ENCODE results near the gene CDCA3.

CDCA3 gene

DNA sequence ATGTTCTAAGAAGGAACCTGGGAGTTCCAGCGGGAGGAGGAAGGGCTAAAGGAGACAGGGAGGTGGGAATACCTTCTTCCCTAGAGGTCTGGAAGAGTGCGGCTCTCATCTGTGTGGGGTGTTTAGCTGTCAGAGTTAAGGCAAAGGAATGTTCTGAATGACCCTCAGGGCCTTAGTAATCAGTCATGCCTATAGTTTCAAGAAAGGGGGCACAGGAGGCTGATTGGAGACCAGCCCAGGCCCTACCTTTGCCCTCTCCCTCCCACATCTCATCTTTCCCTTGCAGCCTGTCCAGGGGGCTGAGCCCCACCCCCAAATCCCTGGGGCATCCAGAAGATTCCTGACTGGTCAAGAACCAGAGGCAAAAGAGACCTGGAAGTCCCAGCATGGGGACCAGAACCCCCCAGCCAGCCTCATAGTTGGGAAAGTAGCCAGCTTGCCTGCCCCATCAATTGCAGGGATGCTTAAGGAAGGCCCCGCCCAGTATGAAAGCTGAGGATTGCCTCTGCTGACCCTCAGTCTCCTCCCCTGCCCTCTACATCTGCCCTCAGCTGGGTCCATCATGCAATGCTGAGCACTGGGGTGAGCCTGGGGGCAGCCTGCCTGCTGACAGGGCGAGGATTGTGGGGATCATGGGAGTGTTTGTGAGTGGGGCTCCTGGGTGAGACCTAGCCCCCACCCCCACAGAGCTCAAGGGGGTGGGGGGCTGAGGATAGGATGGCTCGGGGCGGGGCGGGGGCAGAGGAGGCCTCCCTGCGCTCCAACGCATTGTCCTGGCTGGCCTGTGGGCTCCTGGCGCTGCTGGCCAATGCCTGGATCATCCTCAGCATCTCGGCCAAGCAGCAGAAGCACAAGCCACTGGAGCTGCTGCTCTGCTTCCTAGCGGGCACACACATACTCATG is 27.7 kb downstream of the CDCA3 start:
- no peak overlapping the region for H3K4me3 ChIP-seq (ENCODE audit: low read depth, low read length)
- no peak for DNase-seq (ENCODE audit: low read depth)
- in situ Hi-C loops (cut with HindIII; ENCODE audit: low sequenced_read_pairs): no loop called here
- TF ChIP-seq, protein P1, sequence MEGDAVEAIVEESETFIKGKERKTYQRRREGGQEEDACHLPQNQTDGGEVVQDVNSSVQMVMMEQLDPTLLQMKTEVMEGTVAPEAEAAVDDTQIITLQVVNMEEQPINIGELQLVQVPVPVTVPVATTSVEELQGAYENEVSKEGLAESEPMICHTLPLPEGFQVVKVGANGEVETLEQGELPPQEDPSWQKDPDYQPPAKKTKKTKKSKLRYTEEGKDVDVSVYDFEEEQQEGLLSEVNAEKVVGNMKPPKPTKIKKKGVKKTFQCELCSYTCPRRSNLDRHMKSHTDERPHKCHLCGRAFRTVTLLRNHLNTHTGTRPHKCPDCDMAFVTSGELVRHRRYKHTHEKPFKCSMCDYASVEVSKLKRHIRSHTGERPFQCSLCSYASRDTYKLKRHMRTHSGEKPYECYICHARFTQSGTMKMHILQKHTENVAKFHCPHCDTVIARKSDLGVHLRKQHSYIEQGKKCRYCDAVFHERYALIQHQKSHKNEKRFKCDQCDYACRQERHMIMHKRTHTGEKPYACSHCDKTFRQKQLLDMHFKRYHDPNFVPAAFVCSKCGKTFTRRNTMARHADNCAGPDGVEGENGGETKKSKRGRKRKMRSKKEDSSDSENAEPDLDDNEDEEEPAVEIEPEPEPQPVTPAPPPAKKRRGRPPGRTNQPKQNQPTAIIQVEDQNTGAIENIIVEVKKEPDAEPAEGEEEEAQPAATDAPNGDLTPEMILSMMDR (IDR thresholded peaks at IDR 0.05; ENCODE audit: low read depth, low read length, missing control alignments): no peak

DNA sequence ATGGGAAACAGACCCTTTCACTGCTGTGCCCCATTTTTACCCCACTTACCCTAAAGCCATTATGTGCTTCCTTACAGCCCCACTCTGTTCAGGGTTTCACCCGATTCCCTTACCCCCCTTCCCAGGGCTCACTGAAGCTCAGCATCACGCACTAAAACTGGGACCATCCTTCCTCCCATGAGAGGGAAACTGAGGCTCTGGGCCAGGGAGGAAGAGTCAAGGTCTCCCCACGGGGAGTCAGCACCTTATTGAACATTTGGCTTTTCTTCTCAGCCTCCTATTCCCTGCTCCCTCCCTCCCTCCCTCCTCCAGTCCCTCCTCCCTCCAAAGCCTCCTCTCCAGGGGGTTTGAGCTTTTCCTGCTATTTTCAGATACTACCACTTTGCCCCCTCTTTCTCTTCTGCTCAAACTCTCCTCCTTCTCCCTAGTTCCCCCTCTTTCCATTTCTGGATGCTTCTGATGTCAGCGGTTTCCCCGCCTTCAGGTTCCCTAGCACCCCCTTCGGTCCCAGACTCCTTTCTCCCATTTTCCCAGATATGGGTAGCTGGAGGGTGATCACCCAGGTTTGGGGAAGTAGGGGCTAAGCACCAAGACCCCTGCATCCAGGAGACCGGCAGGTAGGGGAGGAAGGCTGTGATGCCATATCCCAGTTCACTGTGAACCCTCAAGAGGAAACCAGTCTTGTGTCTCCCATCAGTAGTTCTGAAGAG is 28.5 kb downstream of the CDCA3 start:
- DNase-seq (ENCODE audit: low read depth): no peak
- in situ Hi-C loops (cut with HindIII; ENCODE audit: low sequenced_read_pairs): no loop called here
- H3K4me3 ChIP-seq (ENCODE audit: low read depth, low read length): peak overlapping the region; percentile 52
- TF ChIP-seq, protein P1 (IDR thresholded peaks at IDR 0.05; ENCODE audit: low read depth, low read length, missing control alignments): no peak

DNA sequence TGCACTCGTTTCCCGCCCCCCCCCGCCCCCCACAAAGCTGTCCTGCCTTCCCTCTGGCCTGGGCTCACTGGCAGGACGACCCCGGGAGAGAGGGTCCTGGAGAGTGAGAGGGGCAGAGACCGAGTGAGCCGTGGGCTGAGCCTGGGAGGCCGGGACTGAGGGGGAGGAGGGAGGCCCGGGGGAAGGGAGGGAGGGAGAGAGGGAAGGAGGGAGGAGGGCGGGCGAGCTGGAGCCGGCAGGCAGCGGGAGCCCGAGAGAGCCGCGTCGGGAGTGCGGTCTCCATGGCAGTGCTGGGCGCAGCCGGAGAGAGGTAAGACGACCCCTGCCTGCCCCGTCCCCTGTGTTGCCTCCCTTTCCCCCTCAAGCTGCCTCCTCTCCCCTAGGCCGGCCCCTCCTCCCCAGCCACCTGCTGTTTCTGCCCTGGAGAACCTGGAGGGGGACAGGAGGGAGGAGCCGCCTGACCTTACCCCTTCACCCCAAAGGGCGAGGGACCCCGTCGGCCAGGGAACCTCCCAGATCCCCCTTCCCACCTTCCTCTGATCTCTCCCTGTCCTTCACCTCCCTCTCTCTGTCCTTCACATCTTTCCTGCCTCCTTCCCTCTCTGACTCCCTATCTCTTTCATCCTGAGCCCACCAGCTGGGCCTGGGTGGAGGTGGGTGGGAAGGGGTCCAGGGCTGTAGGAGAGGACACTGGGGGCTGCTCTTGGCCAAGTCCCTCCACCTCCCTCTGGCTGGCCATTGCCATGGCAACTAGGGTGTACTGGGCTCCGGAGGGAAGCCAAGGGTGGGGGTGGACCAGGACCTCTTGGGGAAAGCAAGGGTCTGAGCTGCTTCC is 29.3 kb downstream of the CDCA3 start, which contains the start of gene GPR162:
TSS of gene GPR162 (plus strand) at position 231 of the 835 bp plus-strand sequence. CDS start 2,078 bp downstream, outside the sequence.
- H3K4me3 ChIP-seq (ENCODE audit: low read depth, low read length): peak within 1 kb of the TSS; percentile 52
- in situ Hi-C loops (cut with HindIII; ENCODE audit: low sequenced_read_pairs): no loop called here
- no peak for DNase-seq (ENCODE audit: low read depth)
- TF ChIP-seq, protein P1 (IDR thresholded peaks at IDR 0.05; ENCODE audit: low read depth, low read length, missing control alignments): no peak

DNA sequence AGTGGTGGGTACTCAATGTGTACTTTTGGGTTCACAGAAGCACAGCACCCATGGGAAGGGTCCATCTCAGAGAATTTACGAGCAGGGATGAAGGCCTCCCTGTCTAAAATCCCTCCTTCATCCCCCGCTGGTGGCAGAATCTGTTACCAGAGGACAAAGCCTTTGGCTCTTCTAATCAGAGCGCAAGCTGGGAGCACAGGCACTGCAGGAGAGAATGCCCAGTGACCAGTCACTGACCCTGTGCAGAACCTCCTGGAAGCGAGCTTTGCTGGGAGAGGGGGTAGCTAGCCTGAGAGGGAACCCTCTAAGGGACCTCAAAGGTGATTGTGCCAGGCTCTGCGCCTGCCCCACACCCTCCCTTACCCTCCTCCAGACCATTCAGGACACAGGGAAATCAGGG is 30.9 kb downstream of the CDCA3 start:
- TF ChIP-seq, protein P1 (IDR thresholded peaks at IDR 0.05; ENCODE audit: low read depth, low read length, missing control alignments): no peak
- no peak for DNase-seq (ENCODE audit: low read depth)
- H3K4me3 ChIP-seq (ENCODE audit: low read depth, low read length): no peak overlapping the region
- in situ Hi-C loops (cut with HindIII; ENCODE audit: low sequenced_read_pairs): no loop called here

DNA sequence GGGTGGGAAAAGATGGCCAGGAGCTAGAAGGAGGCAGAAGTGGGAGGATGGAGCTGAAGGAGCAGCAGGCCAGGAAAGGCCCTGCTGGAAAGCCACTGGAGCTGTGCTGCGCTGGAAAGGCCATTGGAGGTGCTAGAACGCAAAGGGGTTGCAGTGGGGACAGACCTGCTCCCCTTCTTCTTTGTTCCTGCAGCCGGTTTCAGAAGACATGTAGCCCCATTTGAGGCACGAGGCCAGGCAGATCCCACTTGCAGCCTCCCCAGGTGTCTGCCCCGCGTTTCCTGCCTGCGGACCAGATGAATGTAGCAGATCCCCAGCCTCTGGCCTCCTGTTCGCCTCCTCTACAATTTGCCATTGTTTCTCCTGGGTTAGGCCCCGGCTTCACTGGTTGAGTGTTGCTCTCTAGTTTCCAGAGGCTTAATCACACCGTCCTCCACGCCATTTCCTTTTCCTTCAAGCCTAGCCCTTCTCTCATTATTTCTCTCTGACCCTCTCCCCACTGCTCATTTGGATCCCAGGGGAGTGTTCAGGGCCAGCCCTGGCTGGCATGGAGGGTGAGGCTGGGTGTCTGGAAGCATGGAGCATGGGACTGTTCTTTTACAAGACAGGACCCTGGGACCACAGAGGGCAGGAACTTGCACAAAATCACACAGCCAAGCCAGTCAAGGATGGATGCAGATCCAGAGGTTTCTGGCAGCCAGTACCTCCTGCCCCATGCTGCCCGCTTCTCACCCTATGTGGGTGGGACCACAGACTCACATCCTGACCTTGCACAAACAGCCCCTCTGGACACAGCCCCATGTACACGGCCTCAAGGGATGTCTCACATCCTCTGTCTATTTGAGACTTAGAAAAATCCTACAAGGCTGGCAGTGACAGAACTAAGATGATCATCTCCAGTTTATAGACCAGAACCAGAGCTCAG is 31.7 kb downstream of the CDCA3 start:
- in situ Hi-C loops (cut with HindIII; ENCODE audit: low sequenced_read_pairs): no loop called here
- H3K4me3 ChIP-seq (ENCODE audit: low read depth, low read length): no peak overlapping the region
- DNase-seq (ENCODE audit: low read depth): no peak
- TF ChIP-seq, protein P1 (IDR thresholded peaks at IDR 0.05; ENCODE audit: low read depth, low read length, missing control alignments): no peak
